C4-2B (cell line): ENCODE measurements around the gene OLFM2.

Experiments used
- ZFX ChIP-seq: fragments of 450-650 bp; IDR thresholded peaks from 2 replicates; pipeline ENCODE4 v1.6.1; 2017
- TF ChIP-seq, protein P1 (sequence below): fragments of 450-650 bp; conservative IDR thresholded peaks from 2 replicates; pipeline ENCODE4 v1.5.1; 2017; ENCODE audit warnings: mild to moderate bottlenecking

- TF ChIP-seq, protein P1, sequence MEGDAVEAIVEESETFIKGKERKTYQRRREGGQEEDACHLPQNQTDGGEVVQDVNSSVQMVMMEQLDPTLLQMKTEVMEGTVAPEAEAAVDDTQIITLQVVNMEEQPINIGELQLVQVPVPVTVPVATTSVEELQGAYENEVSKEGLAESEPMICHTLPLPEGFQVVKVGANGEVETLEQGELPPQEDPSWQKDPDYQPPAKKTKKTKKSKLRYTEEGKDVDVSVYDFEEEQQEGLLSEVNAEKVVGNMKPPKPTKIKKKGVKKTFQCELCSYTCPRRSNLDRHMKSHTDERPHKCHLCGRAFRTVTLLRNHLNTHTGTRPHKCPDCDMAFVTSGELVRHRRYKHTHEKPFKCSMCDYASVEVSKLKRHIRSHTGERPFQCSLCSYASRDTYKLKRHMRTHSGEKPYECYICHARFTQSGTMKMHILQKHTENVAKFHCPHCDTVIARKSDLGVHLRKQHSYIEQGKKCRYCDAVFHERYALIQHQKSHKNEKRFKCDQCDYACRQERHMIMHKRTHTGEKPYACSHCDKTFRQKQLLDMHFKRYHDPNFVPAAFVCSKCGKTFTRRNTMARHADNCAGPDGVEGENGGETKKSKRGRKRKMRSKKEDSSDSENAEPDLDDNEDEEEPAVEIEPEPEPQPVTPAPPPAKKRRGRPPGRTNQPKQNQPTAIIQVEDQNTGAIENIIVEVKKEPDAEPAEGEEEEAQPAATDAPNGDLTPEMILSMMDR, result no peak
- no peak for TF ChIP-seq ZFX
Observed at GRCh38 chr19:9857920-9858746, 78.2 kb downstream of the OLFM2 start.
